ENCODE results near the gene EFCAB5.
"Not testable (repeated sequence)": the region's sequence is repeated elsewhere in the genome, so short reads cannot be mapped to it uniquely, and the experiment has no call there.

DNA sequence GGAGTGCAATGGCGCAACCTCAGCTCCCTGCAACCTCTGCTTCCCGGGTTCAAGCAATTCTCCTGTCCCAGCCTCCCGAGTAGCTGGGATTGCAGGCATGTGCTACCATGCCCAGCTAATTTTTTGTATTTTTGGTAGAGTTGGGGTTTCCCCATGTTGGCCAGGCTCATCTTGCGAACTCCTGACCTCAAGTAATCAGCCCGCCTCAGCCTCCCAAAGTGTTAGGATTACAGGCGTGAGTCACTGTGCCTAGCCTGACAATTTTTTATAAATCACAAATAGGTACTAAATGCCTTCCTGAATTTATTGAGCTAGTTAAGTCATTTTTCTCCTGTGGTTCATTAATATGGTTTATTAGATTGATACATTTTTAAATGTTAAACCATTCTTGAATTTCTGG is 206.4 kb downstream of the EFCAB5 start:
- TF ChIP-seq, protein P1, sequence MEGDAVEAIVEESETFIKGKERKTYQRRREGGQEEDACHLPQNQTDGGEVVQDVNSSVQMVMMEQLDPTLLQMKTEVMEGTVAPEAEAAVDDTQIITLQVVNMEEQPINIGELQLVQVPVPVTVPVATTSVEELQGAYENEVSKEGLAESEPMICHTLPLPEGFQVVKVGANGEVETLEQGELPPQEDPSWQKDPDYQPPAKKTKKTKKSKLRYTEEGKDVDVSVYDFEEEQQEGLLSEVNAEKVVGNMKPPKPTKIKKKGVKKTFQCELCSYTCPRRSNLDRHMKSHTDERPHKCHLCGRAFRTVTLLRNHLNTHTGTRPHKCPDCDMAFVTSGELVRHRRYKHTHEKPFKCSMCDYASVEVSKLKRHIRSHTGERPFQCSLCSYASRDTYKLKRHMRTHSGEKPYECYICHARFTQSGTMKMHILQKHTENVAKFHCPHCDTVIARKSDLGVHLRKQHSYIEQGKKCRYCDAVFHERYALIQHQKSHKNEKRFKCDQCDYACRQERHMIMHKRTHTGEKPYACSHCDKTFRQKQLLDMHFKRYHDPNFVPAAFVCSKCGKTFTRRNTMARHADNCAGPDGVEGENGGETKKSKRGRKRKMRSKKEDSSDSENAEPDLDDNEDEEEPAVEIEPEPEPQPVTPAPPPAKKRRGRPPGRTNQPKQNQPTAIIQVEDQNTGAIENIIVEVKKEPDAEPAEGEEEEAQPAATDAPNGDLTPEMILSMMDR (IDR thresholded peaks at IDR 0.05; ENCODE audit: insufficient read depth, low read length): not testable (repeated sequence)
- TF ChIP-seq, protein P2, sequence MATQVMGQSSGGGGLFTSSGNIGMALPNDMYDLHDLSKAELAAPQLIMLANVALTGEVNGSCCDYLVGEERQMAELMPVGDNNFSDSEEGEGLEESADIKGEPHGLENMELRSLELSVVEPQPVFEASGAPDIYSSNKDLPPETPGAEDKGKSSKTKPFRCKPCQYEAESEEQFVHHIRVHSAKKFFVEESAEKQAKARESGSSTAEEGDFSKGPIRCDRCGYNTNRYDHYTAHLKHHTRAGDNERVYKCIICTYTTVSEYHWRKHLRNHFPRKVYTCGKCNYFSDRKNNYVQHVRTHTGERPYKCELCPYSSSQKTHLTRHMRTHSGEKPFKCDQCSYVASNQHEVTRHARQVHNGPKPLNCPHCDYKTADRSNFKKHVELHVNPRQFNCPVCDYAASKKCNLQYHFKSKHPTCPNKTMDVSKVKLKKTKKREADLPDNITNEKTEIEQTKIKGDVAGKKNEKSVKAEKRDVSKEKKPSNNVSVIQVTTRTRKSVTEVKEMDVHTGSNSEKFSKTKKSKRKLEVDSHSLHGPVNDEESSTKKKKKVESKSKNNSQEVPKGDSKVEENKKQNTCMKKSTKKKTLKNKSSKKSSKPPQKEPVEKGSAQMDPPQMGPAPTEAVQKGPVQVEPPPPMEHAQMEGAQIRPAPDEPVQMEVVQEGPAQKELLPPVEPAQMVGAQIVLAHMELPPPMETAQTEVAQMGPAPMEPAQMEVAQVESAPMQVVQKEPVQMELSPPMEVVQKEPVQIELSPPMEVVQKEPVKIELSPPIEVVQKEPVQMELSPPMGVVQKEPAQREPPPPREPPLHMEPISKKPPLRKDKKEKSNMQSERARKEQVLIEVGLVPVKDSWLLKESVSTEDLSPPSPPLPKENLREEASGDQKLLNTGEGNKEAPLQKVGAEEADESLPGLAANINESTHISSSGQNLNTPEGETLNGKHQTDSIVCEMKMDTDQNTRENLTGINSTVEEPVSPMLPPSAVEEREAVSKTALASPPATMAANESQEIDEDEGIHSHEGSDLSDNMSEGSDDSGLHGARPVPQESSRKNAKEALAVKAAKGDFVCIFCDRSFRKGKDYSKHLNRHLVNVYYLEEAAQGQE (IDR thresholded peaks at IDR 0.05; ENCODE audit: insufficient replicate concordance, low read depth): not testable (repeated sequence)
- TF ChIP-seq GABPA (IDR thresholded peaks at IDR 0.05; ENCODE audit: low read depth): not testable (repeated sequence)

Measured in HL-60 (cell line).